Activated CD4-positive, CD25-positive, alpha-beta regulatory T cell treated with anti-CD3 and anti-CD28 coated beads, Interleukin-2, amount 50 U/mL, for 16 hours (primary cell): ENCODE data around the gene WWP2.
A peak's percentile ranks its signal among the peaks of the same experiment; 100 is the strongest.
"Not testable (repeated sequence)": the region's sequence is repeated elsewhere in the genome, so short reads cannot be mapped to it uniquely, and the experiment has no call there.

Experiments used
- DNase-seq: peaks from one replicate; pipeline ENCODE4 v3.0.0-alpha.2; 2020; ENCODE audit warnings: low read depth, low spot score

The WWP2 gene

GRCh38 chr16:69745959-69746358 is 16.2 kb upstream of the WWP2 start:
- DNase-seq: no peak

GRCh38 chr16:69747115-69747514 is 15.0 kb upstream of the WWP2 start:
- no peak for DNase-seq

GRCh38 chr16:69748694-69749345 is 13.3 kb upstream of the WWP2 start:
- DNase-seq: no peak

GRCh38 chr16:69754143-69754468 is 8.0 kb upstream of the WWP2 start:
- DNase-seq: no peak

- DNase-seq: peak; percentile 92
These were observed 7.4 kb upstream of the WWP2 start, which contains the start of gene NOB1 for GRCh38 chr16:69754469-69755310. Gene NOB1, minus strand, starts transcription at chr16:69754926. Its CDS starts 16 bp downstream, at chr16:69754910.

GRCh38 chr16:69756705-69757104 is 5.4 kb upstream of the WWP2 start:
- DNase-seq: no peak

- not testable (repeated sequence) for DNase-seq
These were observed 4.8 kb upstream of the WWP2 start for GRCh38 chr16:69757375-69757774.

- no peak for DNase-seq
These were observed 874 bp downstream of the WWP2 start for GRCh38 chr16:69762814-69763598.

GRCh38 chr16:69763599-69763942 is 1.4 kb downstream of the WWP2 start:
- DNase-seq: no peak

GRCh38 chr16:69767459-69768229 is 5.5 kb downstream of the WWP2 start:
- DNase-seq: no peak

GRCh38 chr16:69768666-69769065 is 6.5 kb downstream of the WWP2 start:
- no peak for DNase-seq

- no peak for DNase-seq
These were observed 7.3 kb downstream of the WWP2 start for GRCh38 chr16:69769404-69769803.

GRCh38 chr16:69771651-69771967 is 9.5 kb downstream of the WWP2 start:
- DNase-seq: no peak

GRCh38 chr16:69773260-69773947 is 11.3 kb downstream of the WWP2 start:
- no peak for DNase-seq

- no peak for DNase-seq
These were observed 13.4 kb downstream of the WWP2 start for GRCh38 chr16:69775563-69775962.

- DNase-seq: no peak
These were observed 17.6 kb downstream of the WWP2 start for GRCh38 chr16:69779724-69780123.

- DNase-seq: no peak
These were observed 19.0 kb downstream of the WWP2 start for GRCh38 chr16:69781118-69781517.

- no peak for DNase-seq
These were observed 22.5 kb downstream of the WWP2 start for GRCh38 chr16:69784586-69784985.

GRCh38 chr16:69787883-69788282 is 25.8 kb downstream of the WWP2 start:
- DNase-seq: no peak

- not testable (repeated sequence) for DNase-seq
These were observed 29.3 kb downstream of the WWP2 start for GRCh38 chr16:69791391-69791847.

- no peak for DNase-seq
These were observed 31.4 kb downstream of the WWP2 start for GRCh38 chr16:69793526-69793925.
